IPS DF 6.9 (cell line): ENCODE measurements around the gene OR2AJ1.

Experiments used
- DNase-seq: peaks from one replicate; pipeline ENCODE4 v3.0.0-alpha.2; 2013; ENCODE audit warnings: low read depth, low spot score
- H3K27ac ChIP-seq: one replicate; pipeline ENCODE4 v1.5.1; 2013; ENCODE audit warnings: low read length, control low read depth
- H3K27me3 ChIP-seq: 2 replicates; pipeline ENCODE4 v1.6.1; 2013; ENCODE audit warnings: mild to moderate bottlenecking, low read length; ENCODE audit not compliant: control insufficient read depth, insufficient read depth
- H3K36me3 ChIP-seq: 2 replicates; pipeline ENCODE4 v1.6.1; 2013; ENCODE audit warnings: low read length; ENCODE audit not compliant: control insufficient read depth, insufficient read depth
- H3K4me1 ChIP-seq: 2 replicates; pipeline ENCODE4 v1.6.1; 2013; ENCODE audit warnings: low read length; ENCODE audit not compliant: control insufficient read depth, insufficient read depth
- H3K4me3 ChIP-seq: 2 replicates; pipeline ENCODE4 v1.5.1; 2013; ENCODE audit warnings: mild to moderate bottlenecking, low read length
- H3K9me3 ChIP-seq: 2 replicates; pipeline ENCODE4 v1.6.1; 2013; ENCODE audit warnings: low read length, inconsistent platforms; ENCODE audit not compliant: control insufficient read depth, insufficient read depth
- WGBS: extraction: QIAGEN DNeasy Blood & Tissue Kit; methylation state at CpG from one replicate; pipeline ENCODE4 v1.1.7; 2013; ENCODE audit warnings: mixed read lengths, missing lambda C conversion rate; ENCODE audit not compliant: insufficient read length, insufficient coverage; 5-methylcytosine and 5-hydroxymethylcytosine counted together

OR2AJ1 gene, protein sequence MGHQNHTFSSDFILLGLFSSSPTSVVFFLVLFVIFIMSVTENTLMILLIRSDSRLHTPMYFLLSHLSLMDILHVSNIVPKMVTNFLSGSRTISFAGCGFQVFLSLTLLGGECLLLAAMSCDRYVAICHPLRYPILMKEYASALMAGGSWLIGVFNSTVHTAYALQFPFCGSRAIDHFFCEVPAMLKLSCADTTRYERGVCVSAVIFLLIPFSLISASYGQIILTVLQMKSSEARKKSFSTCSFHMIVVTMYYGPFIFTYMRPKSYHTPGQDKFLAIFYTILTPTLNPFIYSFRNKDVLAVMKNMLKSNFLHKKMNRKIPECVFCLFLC

DNA sequence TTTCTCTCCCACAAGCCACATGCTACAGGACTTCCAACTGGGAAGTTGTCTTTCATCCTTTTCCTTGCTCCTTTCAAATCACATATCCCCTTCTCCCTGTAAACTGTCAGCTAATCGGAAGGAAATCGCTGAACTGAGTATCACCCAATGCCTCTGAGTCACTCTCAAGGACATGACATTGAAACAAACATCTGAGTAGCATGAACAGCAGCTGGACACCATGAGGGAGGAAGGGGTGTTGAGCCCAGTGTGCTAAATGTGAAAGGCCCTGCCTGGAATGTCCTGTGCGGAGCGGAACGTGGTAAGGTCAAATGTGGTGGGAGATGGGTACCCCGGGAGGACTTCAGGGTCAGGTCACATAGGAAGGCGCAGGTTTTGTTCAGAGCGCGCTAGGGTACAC lies at the start of gene OR2AJ1:
Gene OR2AJ1, plus strand, starts transcription at position 22 of the 400 bp plus-strand sequence. CDS start 8,880 bp downstream, outside the sequence.
- Histone ChIP-seq H3K4me1 (no peaks in the 10 kb centered on the region), H3K27ac (no peak within 1 kb of the TSS), H3K27me3 (no peaks in the 10 kb centered on the region), H3K9me3 (no peaks in the 10 kb centered on the region), H3K4me3 (no peak within 1 kb of the TSS), H3K36me3 (no peaks in the 10 kb centered on the region)
- no peak for DNase-seq
- WGBS = no CpG with 5 or more reads among the region's 9 CpGs

GRCh38 chr1:247883346-247883745 lies 41.3 kb upstream of the OR2AJ1 start:
- no CpG with 5 or more reads among the region's 9 CpGs for WGBS
- no peaks in the 10 kb centered on the region for H3K9me3 ChIP-seq

GRCh38 chr1:247884797-247885413 lies 39.8 kb upstream of the OR2AJ1 start:
- Histone ChIP-seq H3K27ac (no peak overlapping the region), H3K9me3 (no peaks in the 10 kb centered on the region), H3K36me3 (no peaks in the 10 kb centered on the region), H3K27me3 (no peaks in the 10 kb centered on the region), H3K4me3 (no peak overlapping the region), H3K4me1 (no peaks in the 10 kb centered on the region)
- DNase-seq = no peak
- WGBS = no CpG with 5 or more reads among the region's 10 CpGs

More at GRCh38 chr1:247883346-247883745, 41.3 kb upstream of the OR2AJ1 start:
- Histone ChIP-seq H3K27ac (no peak overlapping the region), H3K4me3 (no peak overlapping the region), H3K27me3 (no peaks in the 10 kb centered on the region), H3K36me3 (no peaks in the 10 kb centered on the region), H3K4me1 (no peaks in the 10 kb centered on the region)
- no peak for DNase-seq

DNA sequence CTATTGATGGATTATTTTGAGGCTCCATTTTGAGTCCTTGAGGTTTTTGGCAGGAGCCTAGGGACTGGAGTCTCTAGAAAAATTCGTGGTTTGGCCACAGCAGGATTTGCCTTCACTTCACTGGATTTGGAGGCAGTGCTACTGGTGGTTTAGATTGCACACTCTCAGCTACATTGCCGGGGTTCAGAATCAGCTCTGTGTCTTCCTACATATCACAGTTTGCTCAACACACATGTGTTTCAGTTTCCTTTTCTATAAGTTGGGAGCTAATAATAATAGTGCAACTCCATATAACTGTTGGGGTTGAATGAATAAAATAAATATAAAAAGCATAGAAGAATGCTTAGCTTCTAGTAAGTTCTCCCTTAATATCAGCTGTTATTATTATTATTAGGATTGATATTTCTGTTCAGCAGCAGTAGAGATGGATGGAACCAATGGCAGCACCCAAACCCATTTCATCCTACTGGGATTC lies 29.5 kb upstream of the OR2AJ1 start, which contains the start of gene OR2W3:
Gene OR2W3, plus strand, starts transcription at position 425 of the 475 bp plus-strand sequence. Its CDS starts 0 bp downstream, at position 425.
- no peaks in the 10 kb centered on the region; the same call in 1 of the 2 replicates for H3K27me3 ChIP-seq
- no CpG with 5 or more reads among the region's 2 CpGs for WGBS
- H3K9me3 ChIP-seq = no peaks in the 10 kb centered on the region
- no peaks in the 10 kb centered on the region for H3K36me3 ChIP-seq
- no peak within 1 kb of the TSS for H3K27ac ChIP-seq
- no peak for DNase-seq
- H3K4me1 ChIP-seq = no peaks in the 10 kb centered on the region
- H3K4me3 ChIP-seq = no peak within 1 kb of the TSS

GRCh38 chr1:247895976-247896375 lies 28.7 kb upstream of the OR2AJ1 start:
- Histone ChIP-seq H3K4me1 (no peaks in the 10 kb centered on the region), H3K27me3 (no peaks in the 10 kb centered on the region; the same call in 1 of the 2 replicates), H3K4me3 (no peak overlapping the region), H3K36me3 (no peaks in the 10 kb centered on the region), H3K27ac (no peak overlapping the region), H3K9me3 (no peaks in the 10 kb centered on the region)
- DNase-seq = no peak
- no CpG with 5 or more reads among the region's 14 CpGs for whole genome bisulfite sequencing

GRCh38 chr1:247904122-247904521 lies 20.6 kb upstream of the OR2AJ1 start:
- no CpG with 5 or more reads among the region's 6 CpGs for WGBS
- Histone ChIP-seq H3K9me3 (no peaks in the 10 kb centered on the region; the same call in 1 of the 2 replicates), H3K4me3 (no peak overlapping the region), H3K4me1 (no peaks in the 10 kb centered on the region), H3K36me3 (no peaks in the 10 kb centered on the region), H3K27ac (no peak overlapping the region), H3K27me3 (no peaks in the 10 kb centered on the region)
- DNase-seq = no peak

DNA sequence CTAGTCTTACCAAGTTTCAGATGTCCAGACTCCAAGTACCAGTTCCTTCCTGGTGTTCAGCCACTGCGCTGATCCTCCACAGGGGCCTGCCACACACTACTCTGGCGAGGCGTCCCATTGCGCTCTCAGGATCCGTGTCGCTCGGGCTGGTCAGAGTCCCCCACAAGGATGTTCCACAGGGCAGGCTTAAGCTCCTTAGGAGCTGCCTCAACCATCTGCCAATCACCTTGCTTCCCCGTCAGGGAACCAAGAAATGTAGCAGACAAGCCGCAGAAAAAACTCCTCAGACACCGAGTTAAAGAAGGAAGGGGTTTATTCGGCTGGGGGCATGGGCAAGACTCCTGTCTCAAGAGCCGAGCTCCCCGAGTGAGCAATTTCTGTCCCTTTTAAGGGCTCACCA lies 19.5 kb upstream of the OR2AJ1 start:
- no peaks in the 10 kb centered on the region; the same call in 1 of the 2 replicates for H3K9me3 ChIP-seq
- DNase-seq = no peak
- H3K4me1 ChIP-seq = no peaks in the 10 kb centered on the region
- no peak overlapping the region for H3K27ac ChIP-seq
- no peaks in the 10 kb centered on the region for H3K36me3 ChIP-seq
- no CpG with 5 or more reads among the region's 13 CpGs for WGBS
- H3K27me3 ChIP-seq = no peaks in the 10 kb centered on the region
- no peak overlapping the region for H3K4me3 ChIP-seq

DNA sequence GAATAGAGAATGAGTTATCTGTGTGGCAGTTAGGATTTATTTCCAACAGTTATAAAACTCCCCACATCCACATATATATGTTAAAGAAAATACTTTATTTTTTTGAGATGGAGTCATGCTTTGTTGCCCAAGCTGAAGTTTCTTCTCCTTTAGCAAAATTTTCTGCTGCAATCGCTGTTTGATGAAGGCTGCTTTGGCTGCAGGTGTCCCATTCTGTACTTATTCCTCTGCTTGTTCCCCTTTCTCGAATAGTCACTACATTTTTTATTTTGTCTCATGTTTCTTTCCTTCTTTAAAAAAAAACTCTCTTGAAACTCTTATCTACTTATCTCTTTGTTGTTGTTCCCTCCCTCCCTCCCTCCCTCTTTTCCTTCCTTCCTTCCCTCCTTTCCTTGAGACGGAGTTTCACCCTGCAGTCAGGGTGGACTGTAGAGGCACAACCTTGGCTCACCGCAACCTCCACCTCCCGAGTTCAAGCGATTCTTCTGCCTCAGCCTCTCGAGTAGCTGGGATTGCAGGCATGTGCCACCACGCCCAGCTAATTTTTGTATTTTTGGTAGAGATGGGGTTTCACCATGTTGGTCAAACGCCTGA lies 18.7 kb upstream of the OR2AJ1 start:
- Histone ChIP-seq H3K36me3 (no peaks in the 10 kb centered on the region), H3K4me1 (no peaks in the 10 kb centered on the region), H3K4me3 (no peak overlapping the region), H3K27me3 (no peaks in the 10 kb centered on the region), H3K27ac (no peak overlapping the region), H3K9me3 (no peaks in the 10 kb centered on the region; the same call in 1 of the 2 replicates)
- no peak for DNase-seq
- no CpG with 5 or more reads among the region's 9 CpGs for WGBS

- Histone ChIP-seq H3K27me3 (no peaks in the 10 kb centered on the region), H3K27ac (no peak overlapping the region), H3K36me3 (no peaks in the 10 kb centered on the region), H3K4me3 (no peak overlapping the region), H3K9me3 (no peaks in the 10 kb centered on the region; the same call in 1 of the 2 replicates), H3K4me1 (no peaks in the 10 kb centered on the region)
- peak; percentile 35 for DNase-seq
- WGBS = no CpG with 5 or more reads among the region's 7 CpGs
Measured at GRCh38 chr1:247906504-247907047, 18.1 kb upstream of the OR2AJ1 start.

GRCh38 chr1:247908766-247909165 lies 15.9 kb upstream of the OR2AJ1 start:
- no peaks in the 10 kb centered on the region for H3K36me3 ChIP-seq
- no CpG with 5 or more reads among the region's 5 CpGs for WGBS
- H3K27ac ChIP-seq = no peak overlapping the region
- no peak overlapping the region for H3K4me3 ChIP-seq
- no peak for DNase-seq
- H3K4me1 ChIP-seq = no peaks in the 10 kb centered on the region
- no peaks in the 10 kb centered on the region; the same call in 1 of the 2 replicates for H3K9me3 ChIP-seq
- H3K27me3 ChIP-seq = no peaks in the 10 kb centered on the region
